CD14-positive monocyte (primary cell): ENCODE data around the gene PRKAR1B. TPM values are rescaled to one million over a fixed set of nuclear protein-coding genes. Genes with fewer than 3 reads are reported as not detected.

ENCODE experiments used
- DNase-seq, 3 donors: peaks; one replicate each; pipeline ENCODE4 v3.0.0-alpha.2; 2011 to 2022
- H2AFZ ChIP-seq: 2 replicates; pipeline ENCODE4 v1.6.0; 2012; ENCODE audit warnings: mild to moderate bottlenecking, low read depth, low read length, inconsistent platforms; ENCODE audit not compliant: insufficient read depth, poor library complexity, severe bottlenecking
- H3K27ac ChIP-seq, 2 donors: 1 replicate in 1 of 2; 2 replicates in 1 of 2; pipeline ENCODE4 v1.5.1; 2012 to 2013; ENCODE audit warnings: low read length in 2 of 2, control low read depth in 1 of 2, inconsistent platforms in 1 of 2, low read depth in 1 of 2, mild to moderate bottlenecking in 1 of 2
- H3K27me3 ChIP-seq, 2 donors: one replicate each; pipeline versions ENCODE4 v1.6.0 to v1.6.1; 2011 to 2013; ENCODE audit warnings: low read length in 2 of 2; ENCODE audit not compliant: control insufficient read depth in 2 of 2, insufficient read depth in 2 of 2
- H3K36me3 ChIP-seq, 2 donors: replicated peaks in 1 of 2; 1 replicate in 1 of 2; 2 replicates in 1 of 2; pipeline versions ENCODE4 v1.5.1 to v1.6.1; 2012 to 2013; ENCODE audit warnings: low read length in 2 of 2, control low read depth in 1 of 2, inconsistent platforms in 1 of 2, mild to moderate bottlenecking in 1 of 2; ENCODE audit not compliant: insufficient read depth in 2 of 2, control insufficient read depth in 1 of 2
- H3K4me1 ChIP-seq, 2 donors: 1 replicate in 1 of 2; 2 replicates in 1 of 2; pipeline versions ENCODE4 v1.5.1 to v1.6.1; 2012 to 2013; ENCODE audit warnings: low read length in 2 of 2, control low read depth in 1 of 2, inconsistent platforms in 1 of 2, mild to moderate bottlenecking in 1 of 2, moderate library complexity in 1 of 2; ENCODE audit not compliant: insufficient read depth in 2 of 2, control insufficient read depth in 1 of 2
- H3K4me2 ChIP-seq: replicated peaks from 2 replicates; pipeline ENCODE3; 2012; ENCODE audit warnings: low read length, moderate library complexity, mild to moderate bottlenecking; ENCODE audit not compliant: poor library complexity, severe bottlenecking; ENCODE audit errors: extremely low read depth
- H3K4me3 ChIP-seq, 3 experiments: fragments of 200-600 bp in 1 of 3; sonication (generic) in 1 of 3; replicated peaks in 1 of 3; 1 replicate in 2 of 3; 2 replicates in 1 of 3; pipeline ENCODE4 v1.5.1; 2011 to 2013; ENCODE audit warnings: low read length in 3 of 3, mild to moderate bottlenecking in 3 of 3, control low read depth in 2 of 3, low read depth in 2 of 3, inconsistent platforms in 1 of 3, moderate library complexity in 1 of 3
- H3K79me2 ChIP-seq: 2 replicates; pipeline ENCODE4 v1.6.0; 2012; ENCODE audit warnings: mild to moderate bottlenecking, control low read depth, inconsistent platforms, low read length, moderate library complexity; ENCODE audit not compliant: insufficient read depth
- H3K9ac ChIP-seq: 2 replicates; pipeline ENCODE4 v1.6.0; 2017; ENCODE audit warnings: low read length, mild to moderate bottlenecking; ENCODE audit not compliant: insufficient read depth, poor library complexity, severe bottlenecking
- H3K9me3 ChIP-seq, 2 donors: replicated peaks in 1 of 2; 1 replicate in 1 of 2; 2 replicates in 1 of 2; pipeline versions ENCODE4 v1.5.1 to v1.6.1; 2012 to 2013; ENCODE audit warnings: low read length in 2 of 2, control low read depth in 1 of 2; ENCODE audit not compliant: control insufficient read depth in 1 of 2, insufficient read depth in 1 of 2
- H4K20me1 ChIP-seq: 2 replicates; pipeline ENCODE4 v1.6.0; 2012; ENCODE audit warnings: mild to moderate bottlenecking, low read length, control low read depth, moderate library complexity; ENCODE audit not compliant: insufficient read depth
- H3K27ac Mint-ChIP-seq, 7 donors: one replicate each; pipeline ENCODE4 v1.8.0; 2020; ENCODE audit warnings: mild to moderate bottlenecking in 7 of 7, mixed read lengths in 7 of 7, moderate library complexity in 6 of 7, inconsistent platforms in 2 of 7
- H3K27me3 Mint-ChIP-seq, 3 donors: one replicate each; pipeline ENCODE4 v1.8.0; 2021 to 2022; ENCODE audit warnings: low read depth in 3 of 3, mild to moderate bottlenecking in 3 of 3, mixed read lengths in 3 of 3, moderate library complexity in 3 of 3, inconsistent platforms in 1 of 3
- H3K36me3 Mint-ChIP-seq, 2 donors: one replicate each; pipeline ENCODE4 v1.8.0; 2020; ENCODE audit warnings: mixed read lengths in 2 of 2, inconsistent platforms in 1 of 2, mild to moderate bottlenecking in 1 of 2
- H3K4me1 Mint-ChIP-seq: one replicate; pipeline ENCODE4 v1.8.0; 2020; ENCODE audit warnings: mild to moderate bottlenecking, mixed read lengths
- H3K4me3 Mint-ChIP-seq, 2 donors: one replicate each; pipeline ENCODE4 v1.8.0; 2020; ENCODE audit warnings: mild to moderate bottlenecking in 2 of 2, mixed read lengths in 2 of 2, moderate library complexity in 1 of 2
- H3K9me3 Mint-ChIP-seq, 7 donors: one replicate each; pipeline ENCODE4 v1.8.0; 2020 to 2022; ENCODE audit warnings: mixed read lengths in 7 of 7, mild to moderate bottlenecking in 6 of 7, moderate library complexity in 6 of 7, inconsistent platforms in 2 of 7
- WGBS: methylation state at CpG from one replicate; pipeline ENCODE4 v1.1.5; 2013; ENCODE audit warnings: missing lambda C conversion rate; ENCODE audit not compliant: insufficient coverage; 5-methylcytosine and 5-hydroxymethylcytosine counted together
- intact Hi-C, 2 donors: fragments of 100-400 bp; cut with micrococcal nuclease; formaldehyde crosslinking; loops; one replicate each; pipeline versions ENCODE4 v1.15.0 to v1.15.1; 2023
- polyA plus RNA-seq, 3 donors: library from polyadenylated mRNA; depleted of rRNA in 1 of 3; unstranded in 2 of 3; stranded (reverse) in 1 of 3; fragments of 300-500 nt in 2 of 3; fragments of >200 nt in 1 of 3; fragmentation: Illumina TruSeq in 2 of 3; gene quantifications; 1 replicate in 2 of 3; 2 replicates in 1 of 3; pipeline ENCODE4 v1.2.3, GENCODE V29; 2012 to 2021
- TF ChIP-seq, protein P1 (sequence below): fragments of 200-600 bp; IDR thresholded peaks from one replicate; pipeline ENCODE4 v1.8.0; 2022; ENCODE audit warnings: antibody characterized with exemption, mild to moderate bottlenecking

The PRKAR1B gene
- polyA plus RNA-seq, 3 donors, result 0.94 to 2.1 (median 1.1) TPM

DNA sequence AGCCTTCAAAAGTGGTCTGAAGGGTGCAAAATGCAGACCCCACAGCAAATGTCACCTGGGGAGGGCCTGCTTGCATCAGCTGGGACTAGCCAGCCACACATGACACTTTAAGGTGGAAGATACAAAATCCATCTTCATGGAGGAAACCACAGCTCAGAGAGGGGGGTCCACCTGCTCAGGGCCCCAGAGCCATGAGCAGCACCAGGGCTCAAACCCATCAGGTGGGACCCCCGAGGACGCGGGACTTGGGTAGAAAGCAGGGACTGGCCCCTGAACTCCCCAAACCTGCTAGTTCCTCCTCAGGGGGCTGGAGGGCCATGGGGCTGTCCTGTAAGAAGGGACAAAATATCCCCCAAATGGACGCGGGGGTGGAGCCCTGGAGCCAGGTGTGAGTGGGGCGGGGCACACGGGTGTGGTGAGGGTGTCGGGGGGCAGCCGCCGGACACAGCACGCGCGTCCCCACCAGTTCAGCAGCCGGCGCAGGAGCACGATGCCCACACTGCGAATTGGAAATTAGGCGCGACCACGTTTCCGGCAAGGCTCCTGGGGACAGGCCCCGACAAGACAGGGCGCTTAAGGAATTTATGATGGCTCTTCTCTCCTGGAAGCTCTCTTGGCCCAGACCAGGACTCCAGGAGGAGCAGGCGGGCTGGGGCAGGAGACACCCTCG is 215.5 kb downstream of the PRKAR1B start:
- Histone ChIP-seq H2AFZ (no peak overlapping the region), H3K4me3 (no peak overlapping the region), H3K36me3 (no peaks in the 10 kb centered on the region), H4K20me1 (no peaks in the 10 kb centered on the region), H3K27ac (no peak overlapping the region), H3K27me3 (peaks cover 8 to 22% of the 10 kb centered on the region in 2 donors), H3K4me2 (no peak overlapping the region), H3K79me2 (no peaks in the 10 kb centered on the region), H3K4me1 (no peaks in the 10 kb centered on the region), H3K9me3 (peaks cover 0 to 5% of the 10 kb centered on the region in 2 donors), H3K9ac (no peak overlapping the region)
- intact Hi-C loops, result no loop called here
- DNase-seq, result no peak
- 99% methylated on average over 23 of the region's 25 CpGs for WGBS
- TF ChIP-seq, protein P1, sequence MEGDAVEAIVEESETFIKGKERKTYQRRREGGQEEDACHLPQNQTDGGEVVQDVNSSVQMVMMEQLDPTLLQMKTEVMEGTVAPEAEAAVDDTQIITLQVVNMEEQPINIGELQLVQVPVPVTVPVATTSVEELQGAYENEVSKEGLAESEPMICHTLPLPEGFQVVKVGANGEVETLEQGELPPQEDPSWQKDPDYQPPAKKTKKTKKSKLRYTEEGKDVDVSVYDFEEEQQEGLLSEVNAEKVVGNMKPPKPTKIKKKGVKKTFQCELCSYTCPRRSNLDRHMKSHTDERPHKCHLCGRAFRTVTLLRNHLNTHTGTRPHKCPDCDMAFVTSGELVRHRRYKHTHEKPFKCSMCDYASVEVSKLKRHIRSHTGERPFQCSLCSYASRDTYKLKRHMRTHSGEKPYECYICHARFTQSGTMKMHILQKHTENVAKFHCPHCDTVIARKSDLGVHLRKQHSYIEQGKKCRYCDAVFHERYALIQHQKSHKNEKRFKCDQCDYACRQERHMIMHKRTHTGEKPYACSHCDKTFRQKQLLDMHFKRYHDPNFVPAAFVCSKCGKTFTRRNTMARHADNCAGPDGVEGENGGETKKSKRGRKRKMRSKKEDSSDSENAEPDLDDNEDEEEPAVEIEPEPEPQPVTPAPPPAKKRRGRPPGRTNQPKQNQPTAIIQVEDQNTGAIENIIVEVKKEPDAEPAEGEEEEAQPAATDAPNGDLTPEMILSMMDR, result no peak
- H3K27me3 Mint-ChIP-seq, result peaks cover 22 to 30% (median 30%) of the 10 kb centered on the region in 3 donors
- H3K4me1 Mint-ChIP-seq, result no peaks in the 10 kb centered on the region
- no peaks in the 10 kb centered on the region for H3K36me3 Mint-ChIP-seq
- peaks cover 0 to 2% (median 0%) of the 10 kb centered on the region in 7 donors for H3K9me3 Mint-ChIP-seq
- no peak overlapping the region for H3K27ac Mint-ChIP-seq
- no peak overlapping the region for H3K4me3 Mint-ChIP-seq

DNA sequence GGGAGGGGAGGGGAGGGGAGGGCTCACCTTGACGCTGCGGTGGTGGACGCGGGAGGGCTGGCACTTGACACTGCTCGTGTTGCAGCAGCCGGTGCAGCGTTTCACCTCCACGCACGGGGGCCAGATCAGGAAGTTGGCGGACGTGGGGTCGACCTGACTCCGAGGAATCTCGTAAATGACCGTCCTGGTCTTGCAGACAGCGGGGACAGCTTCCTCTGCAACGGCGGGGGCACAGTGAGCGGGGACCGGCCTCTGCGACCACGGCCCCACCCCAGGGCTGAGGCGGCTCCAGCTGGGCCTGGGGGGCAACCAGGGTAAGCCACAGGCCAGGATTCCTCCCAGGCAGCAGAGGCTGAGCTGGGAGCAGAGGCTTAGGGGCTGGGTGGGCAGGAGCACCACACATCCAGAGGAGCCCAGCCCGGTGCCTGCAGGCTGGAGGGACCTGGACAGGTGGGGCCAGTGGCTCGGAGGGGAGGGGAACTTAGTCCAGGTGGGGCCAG is 216.2 kb downstream of the PRKAR1B start:
- Mint-ChIP-seq H3K27me3 (peaks cover 15 to 23% (median 23%) of the 10 kb centered on the region in 3 donors), H3K27ac (no peak overlapping the region), H3K9me3 (no peaks in the 10 kb centered on the region), H3K4me1 (no peaks in the 10 kb centered on the region), H3K36me3 (no peaks in the 10 kb centered on the region), H3K4me3 (no peak overlapping the region)
- H3K27me3 ChIP-seq, result peaks cover 3 to 15% of the 10 kb centered on the region in 2 donors
- 76% methylated on average over 21 of the region's 25 CpGs for WGBS
- no peak overlapping the region for H3K4me3 ChIP-seq
- H3K4me1 ChIP-seq, result no peaks in the 10 kb centered on the region
- no peak overlapping the region for H2AFZ ChIP-seq
- H3K9ac ChIP-seq, result no peak overlapping the region
- no peaks in the 10 kb centered on the region for H3K36me3 ChIP-seq
- H3K9me3 ChIP-seq, result peaks cover 0 to 5% of the 10 kb centered on the region in 2 donors
- H3K27ac ChIP-seq, result no peak overlapping the region
- intact Hi-C loops, result no loop called here
- no peak for DNase-seq
- no peak overlapping the region for H3K4me2 ChIP-seq
- H4K20me1 ChIP-seq, result no peaks in the 10 kb centered on the region
- TF ChIP-seq, protein P1, result no peak
- no peaks in the 10 kb centered on the region for H3K79me2 ChIP-seq
